ENCODE results near the gene SLC22A7.

GRCh38 chr6:43258807-43259686 lies 39.0 kb upstream of the SLC22A7 start:
- no peak for TF ChIP-seq CTCF (IDR thresholded peaks at IDR 0.05)
- no peak for TF ChIP-seq POLR2A (IDR thresholded peaks at IDR 0.05)
